Transverse colon (tissue), 4 donors: ENCODE data around the gene HDAC4. TPM values are rescaled to one million over a fixed set of nuclear protein-coding genes. Genes with fewer than 3 reads are reported as not detected.

Source experiments
- DNase-seq: peaks from one replicate; pipeline ENCODE4 v3.0.0-alpha.2; 2019
- H3K27ac ChIP-seq, 4 donors: fragments of 200-600 bp; sonication (generic); 2 replicates each; pipeline ENCODE4 v1.5.1; 2016 to 2018; ENCODE audit warnings: inconsistent platforms in 4 of 4
- H3K27me3 ChIP-seq: fragments of 200-600 bp; sonication (generic); 2 replicates; pipeline ENCODE4 v1.5.1; 2017; ENCODE audit warnings: inconsistent platforms
- H3K36me3 ChIP-seq, 4 donors: fragments of 200-600 bp; sonication (generic); 2 replicates each; pipeline ENCODE4 v1.5.1; 2017 to 2019; ENCODE audit warnings: inconsistent platforms in 4 of 4
- H3K4me1 ChIP-seq, 4 donors: fragments of 200-600 bp; sonication (generic); 2 replicates each; pipeline ENCODE4 v1.5.1; 2017 to 2020; ENCODE audit warnings: inconsistent platforms in 4 of 4
- H3K4me3 ChIP-seq, 4 donors: fragments of 200-600 bp; sonication (generic); 1 replicate in 1 of 4; 2 replicates in 3 of 4; pipeline versions ENCODE4 v1.5.1 to v1.6.1; 2017 to 2019; ENCODE audit warnings: inconsistent platforms in 4 of 4
- H3K9me3 ChIP-seq, 2 donors: fragments of 200-600 bp; sonication (generic); 2 replicates each; pipeline ENCODE4 v1.5.1; 2017 to 2019; ENCODE audit warnings: inconsistent platforms in 2 of 2
- CTCF ChIP-seq, 5 experiments: fragments of 200-600 bp in 3 of 5; fragments of 450-650 bp in 2 of 5; sonication (generic) in 3 of 5; IDR thresholded peaks; 1 replicate in 2 of 5; 2 replicates in 3 of 5; pipeline ENCODE4 v1.5.1; 2016 to 2017; ENCODE audit warnings: antibody characterized with exemption in 5 of 5, inconsistent platforms in 3 of 5, mild to moderate bottlenecking in 2 of 5, moderate library complexity in 1 of 5
- EP300 ChIP-seq: sonication (generic); formaldehyde crosslinking; IDR thresholded peaks from one replicate; pipeline ENCODE4 v1.6.1; 2017; ENCODE audit warnings: antibody characterized with exemption, low read depth
- POLR2A ChIP-seq: fragments of 450-650 bp; IDR thresholded peaks from one replicate; pipeline ENCODE4 v1.6.1; 2016; ENCODE audit warnings: antibody characterized with exemption, mild to moderate bottlenecking, moderate library complexity
- POLR2AphosphoS5 ChIP-seq, 3 donors: sonication (generic); formaldehyde crosslinking; IDR thresholded peaks; one replicate each; pipeline ENCODE4 v1.6.1; 2016; ENCODE audit warnings: antibody characterized with exemption in 3 of 3
- WGBS, 2 donors: methylation state at CpG; one replicate each; pipeline ENCODE4 v1.1.5; 2018; ENCODE audit warnings: low coverage in 1 of 2; 5-methylcytosine and 5-hydroxymethylcytosine counted together
- in situ Hi-C, 4 donors: fragments of 200-750 bp; cut with MboI; loops; one replicate each; pipeline versions ENCODE4 v1.15.0 to v1.15.1; 2017; ENCODE audit warnings: low sequenced_read_pairs in 3 of 4, low pct_ligation_motif_present in 1 of 4, low pct_unique_long_range_greater_than_20kb in 1 of 4
- intact Hi-C: fragments of 100-400 bp; cut with DNase I; formaldehyde crosslinking; loops from one replicate; pipeline ENCODE4 v1.15.1; 2023; ENCODE audit warnings: low total_unique reads
- total RNA-seq, 4 donors: library from RNA; depleted of rRNA; stranded (reverse); fragments of >200 nt; gene quantifications; one replicate each; pipeline ENCODE4 v1.1.0, GENCODE V29; 2016

Gene HDAC4
- total RNA-seq, 4 donors from 2014 or later = 33.9 to 192 (median 112) TPM

GRCh38 chr2:239348563-239349452 lies 52.0 kb downstream of the HDAC4 start:
- Histone ChIP-seq H3K4me3 (peak overlapping the region in 1 of 4 donors; percentile 13), H3K9me3 (no peaks in the 10 kb centered on the region), H3K4me1 (peaks cover 8 to 40% (median 17%) of the 10 kb centered on the region in 4 donors), H3K27ac (peak overlapping the region; percentile 82 to 96 (median 92)), H3K36me3 (no peaks in the 10 kb centered on the region), H3K27me3 (no peaks in the 10 kb centered on the region)
- peak; percentile 81 for DNase-seq
- in situ Hi-C loops (no loop called here), intact Hi-C loops (no loop called here)
- WGBS, 2 donors = 50 to 63% methylated on average over 5 to 29 of the region's 29 CpGs
- TF ChIP-seq POLR2A = peak; percentile 72
- TF ChIP-seq POLR2AphosphoS5 (IDR thresholded peaks at IDR 0.05) = peak; percentile 84 to 91 (median 87)
- peak; percentile 98 for TF ChIP-seq EP300
- no peak for TF ChIP-seq CTCF (IDR thresholded peaks at IDR 0.05)

- intact Hi-C loops (no loop called here), in situ Hi-C loops (no loop called here)
- WGBS, 2 donors = 59 to 61% methylated on average over 4 of the region's 4 CpGs
These were observed 54.1 kb downstream of the HDAC4 start for GRCh38 chr2:239346676-239347075.

GRCh38 chr2:239345251-239345650 lies 55.6 kb downstream of the HDAC4 start:
- in situ Hi-C loops = no loop called here
- no peak for TF ChIP-seq POLR2A
- no peak for TF ChIP-seq POLR2AphosphoS5 (IDR thresholded peaks at IDR 0.05)
- TF ChIP-seq CTCF (IDR thresholded peaks at IDR 0.05) = no peak
- TF ChIP-seq EP300 = no peak
- Histone ChIP-seq H3K27ac (peak overlapping the region in 3 of 4 donors; percentile 47 to 96 (median 90)), H3K27me3 (no peaks in the 10 kb centered on the region), H3K9me3 (no peaks in the 10 kb centered on the region), H3K36me3 (no peaks in the 10 kb centered on the region), H3K4me3 (no peak overlapping the region), H3K4me1 (peaks cover 8 to 41% (median 18%) of the 10 kb centered on the region in 4 donors)
- no peak for DNase-seq
- intact Hi-C loops = no loop called here
- WGBS, 2 donors = 81% methylated on average over 8 of the region's 8 CpGs; no CpG with 5 or more reads in 1 of the 2 donors

More at GRCh38 chr2:239346676-239347075, 54.1 kb downstream of the HDAC4 start:
- no peaks in the 10 kb centered on the region for H3K27me3 ChIP-seq
- H3K4me1 ChIP-seq = peaks cover 8 to 40% (median 17%) of the 10 kb centered on the region in 4 donors
- H3K27ac ChIP-seq = peak overlapping the region; percentile 82 to 96 (median 92)
- H3K4me3 ChIP-seq = peak overlapping the region in 2 of 4 donors; percentile 7 to 19
- TF ChIP-seq CTCF (IDR thresholded peaks at IDR 0.05) (no peak), EP300 (no peak), POLR2A (no peak), POLR2AphosphoS5 (IDR thresholded peaks at IDR 0.05) (no peak)
- DNase-seq = no peak
- H3K36me3 ChIP-seq = no peaks in the 10 kb centered on the region
- no peaks in the 10 kb centered on the region for H3K9me3 ChIP-seq

- Histone ChIP-seq H3K27me3 (no peaks in the 10 kb centered on the region), H3K9me3 (no peaks in the 10 kb centered on the region), H3K4me3 (no peak overlapping the region), H3K36me3 (no peaks in the 10 kb centered on the region), H3K4me1 (peaks cover 8 to 44% (median 19%) of the 10 kb centered on the region in 4 donors), H3K27ac (peak overlapping the region in 3 of 4 donors; percentile 47 to 96 (median 90))
- peak; percentile 55 for DNase-seq
- intact Hi-C loops (no loop called here), in situ Hi-C loops (no loop called here)
- TF ChIP-seq POLR2A = no peak
- no peak for TF ChIP-seq POLR2AphosphoS5 (IDR thresholded peaks at IDR 0.05)
- no peak for TF ChIP-seq EP300
- no peak for TF ChIP-seq CTCF (IDR thresholded peaks at IDR 0.05)
- WGBS, 2 donors = 80% methylated on average over 4 of the region's 4 CpGs; no CpG with 5 or more reads in 1 of the 2 donors
These were observed 56.0 kb downstream of the HDAC4 start for GRCh38 chr2:239344857-239345216.
